Activated T-cell treated with anti-CD3 and anti-CD28 coated beads, Interleukin-2, amount 50 U/mL, for 72 hours (primary cell): ENCODE data around the gene VPS13D. TPM values are rescaled to one million over a fixed set of nuclear protein-coding genes. Genes with fewer than 3 reads are reported as not detected.

Source experiments
- ATAC-seq, 2 donors: fragments of 150-1000 bp; cut with Tn5 transposase; replicated peaks in 1 of 2; 2 replicates each; pipeline ENCODE4 v1.10.0; 2021; ENCODE audit warnings: moderate library complexity in 2 of 2, mild to moderate bottlenecking in 1 of 2
- DNase-seq, 2 donors: peaks; one replicate each; pipeline ENCODE4 v3.0.0; 2021 to 2022; ENCODE audit warnings: mixed read lengths in 1 of 2
- H3K27ac Mint-ChIP-seq: one replicate; pipeline ENCODE4 v1.8.0; 2022; ENCODE audit warnings: mild to moderate bottlenecking, moderate library complexity, mixed read lengths
- H3K27me3 Mint-ChIP-seq: one replicate; pipeline ENCODE4 v1.8.0; 2022; ENCODE audit warnings: low read depth, mixed read lengths
- H3K36me3 Mint-ChIP-seq, 2 donors: one replicate each; pipeline ENCODE4 v1.8.0; 2022; ENCODE audit warnings: mixed read lengths in 2 of 2, mild to moderate bottlenecking in 1 of 2; ENCODE audit not compliant: insufficient read depth in 2 of 2
- H3K4me1 Mint-ChIP-seq: one replicate; pipeline ENCODE4 v1.8.0; 2022; ENCODE audit warnings: low read depth, mixed read lengths
- H3K4me3 Mint-ChIP-seq, 2 donors: one replicate each; pipeline ENCODE4 v1.8.0; 2022; ENCODE audit warnings: mild to moderate bottlenecking in 2 of 2, mixed read lengths in 2 of 2, moderate library complexity in 2 of 2
- H3K9me3 Mint-ChIP-seq, 2 donors: one replicate each; pipeline ENCODE4 v1.8.0; 2022; ENCODE audit warnings: mixed read lengths in 2 of 2
- total RNA-seq, 2 donors: library from RNA; stranded (reverse); gene quantifications; one replicate each; pipeline ENCODE4 v1.2.3, GENCODE V29; 2022

Gene VPS13D
- total RNA-seq, 2 donors from 2014 or later = 36.0 to 40.5 TPM

GRCh38 chr1:12368646-12369045, 138.8 kb downstream of the VPS13D start:
- ATAC-seq = no peak
- no peaks in the 10 kb centered on the region for H3K27me3 Mint-ChIP-seq
- no peak overlapping the region for H3K4me3 Mint-ChIP-seq
- peaks cover 0 to 5% of the 10 kb centered on the region in 2 donors for H3K36me3 Mint-ChIP-seq
- no peaks in the 10 kb centered on the region for H3K9me3 Mint-ChIP-seq
- DNase-seq = no peak
- no peaks in the 10 kb centered on the region for H3K4me1 Mint-ChIP-seq
- H3K27ac Mint-ChIP-seq = no peak overlapping the region

GRCh38 chr1:12369258-12369657, 139.4 kb downstream of the VPS13D start:
- ATAC-seq (no peak), DNase-seq (no peak)
- Mint-ChIP-seq H3K4me3 (no peak overlapping the region), H3K27ac (no peak overlapping the region), H3K27me3 (no peaks in the 10 kb centered on the region), H3K9me3 (no peaks in the 10 kb centered on the region), H3K36me3 (peaks cover 2% of the 10 kb centered on the region in 2 donors), H3K4me1 (no peaks in the 10 kb centered on the region)

DNA sequence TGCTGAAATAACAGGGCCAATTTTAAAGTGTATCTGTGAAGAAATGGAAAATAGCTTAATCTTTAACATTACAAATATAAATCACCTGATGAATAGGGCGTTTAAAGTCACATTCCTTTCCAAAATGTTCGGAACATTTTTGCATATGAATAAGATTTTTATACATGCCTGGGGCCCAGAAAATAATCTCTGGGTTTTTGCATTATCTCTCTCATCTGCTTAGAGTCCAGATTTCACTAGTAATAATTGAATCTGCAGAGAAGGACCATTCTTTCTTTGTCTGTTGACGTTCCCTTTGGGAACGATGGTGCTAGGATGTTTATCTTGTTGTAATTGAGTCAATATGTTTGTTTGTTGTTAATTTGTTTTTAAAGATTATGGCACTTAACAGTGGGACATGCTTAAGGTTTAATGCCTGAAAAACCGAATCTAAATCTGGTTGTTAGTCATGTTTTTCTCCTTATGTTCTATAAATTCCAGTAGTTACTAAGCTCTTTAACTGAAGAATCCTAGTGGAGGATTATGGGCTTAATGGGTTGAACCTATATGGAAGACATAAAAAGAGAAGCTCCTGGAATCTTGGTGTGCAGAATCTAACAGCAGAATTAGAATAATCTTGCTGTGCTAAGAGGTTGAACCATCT, 140.6 kb downstream of the VPS13D start:
- no peak overlapping the region for H3K4me3 Mint-ChIP-seq
- ATAC-seq = no peak
- H3K9me3 Mint-ChIP-seq = no peaks in the 10 kb centered on the region
- no peak overlapping the region for H3K27ac Mint-ChIP-seq
- H3K27me3 Mint-ChIP-seq = no peaks in the 10 kb centered on the region
- H3K36me3 Mint-ChIP-seq = peaks cover 3% of the 10 kb centered on the region in 2 donors
- no peaks in the 10 kb centered on the region for H3K4me1 Mint-ChIP-seq
- DNase-seq = no peak

DNA sequence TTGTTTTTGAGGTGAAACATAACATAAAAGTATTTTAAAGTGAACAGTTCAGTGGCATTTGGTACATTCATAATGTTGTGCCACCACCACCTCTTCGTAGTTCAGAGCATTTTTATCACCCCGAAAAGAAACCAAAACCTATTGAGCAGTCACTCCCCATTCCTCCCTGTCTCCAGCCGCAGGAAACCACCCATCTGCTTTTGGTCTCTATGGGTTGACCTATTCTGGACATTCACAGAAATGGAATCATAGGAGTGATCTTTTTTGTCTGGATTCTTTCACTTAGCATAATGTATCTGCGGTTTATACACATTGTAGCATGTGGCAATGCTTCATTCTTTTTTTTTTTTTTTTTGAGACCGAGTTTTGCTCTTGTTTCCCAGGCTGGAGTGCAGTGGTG, 141.2 kb downstream of the VPS13D start:
- Mint-ChIP-seq H3K9me3 (no peaks in the 10 kb centered on the region), H3K4me1 (no peaks in the 10 kb centered on the region), H3K36me3 (peaks cover 3% of the 10 kb centered on the region in 2 donors), H3K27ac (no peak overlapping the region), H3K4me3 (no peak overlapping the region), H3K27me3 (no peaks in the 10 kb centered on the region)
- no peak for ATAC-seq
- DNase-seq = no peak

- no peak for DNase-seq
- Mint-ChIP-seq H3K4me1 (no peaks in the 10 kb centered on the region), H3K9me3 (no peaks in the 10 kb centered on the region), H3K36me3 (peaks cover 3 to 6% of the 10 kb centered on the region in 2 donors), H3K27me3 (no peaks in the 10 kb centered on the region), H3K4me3 (no peak overlapping the region), H3K27ac (no peak overlapping the region)
- peak; percentile 25 to 32 for ATAC-seq
Observed at GRCh38 chr1:12372180-12372579, 142.3 kb downstream of the VPS13D start.

DNA sequence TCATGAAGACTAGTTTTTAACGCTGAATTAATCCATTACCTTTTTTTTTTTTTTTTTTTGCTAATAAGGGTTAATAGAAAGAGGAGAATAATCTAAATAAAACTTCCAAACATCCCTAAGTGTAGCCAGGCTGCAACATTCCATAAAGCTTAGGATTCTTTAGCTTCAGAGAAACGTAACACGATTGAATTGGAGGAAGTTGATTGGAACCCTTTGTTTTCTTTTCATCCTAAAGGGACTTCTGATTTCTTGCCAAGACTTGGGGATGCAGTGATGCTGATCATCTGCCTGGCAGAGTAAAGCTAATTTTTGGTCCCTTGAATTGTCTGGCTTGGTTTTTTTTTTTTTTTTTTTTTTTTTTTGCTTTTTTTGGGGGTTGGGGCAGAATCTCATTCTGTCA, 142.9 kb downstream of the VPS13D start:
- no peaks in the 10 kb centered on the region for H3K27me3 Mint-ChIP-seq
- H3K9me3 Mint-ChIP-seq = no peaks in the 10 kb centered on the region
- H3K36me3 Mint-ChIP-seq = peaks cover 3 to 6% of the 10 kb centered on the region in 2 donors
- H3K4me1 Mint-ChIP-seq = no peaks in the 10 kb centered on the region
- ATAC-seq = no peak
- no peak overlapping the region for H3K27ac Mint-ChIP-seq
- H3K4me3 Mint-ChIP-seq = no peak overlapping the region
- no peak for DNase-seq

- ATAC-seq = no peak
- Mint-ChIP-seq H3K4me1 (no peaks in the 10 kb centered on the region), H3K27me3 (no peaks in the 10 kb centered on the region), H3K36me3 (peaks cover 3 to 6% of the 10 kb centered on the region in 2 donors), H3K9me3 (no peaks in the 10 kb centered on the region), H3K27ac (no peak overlapping the region), H3K4me3 (no peak overlapping the region)
- no peak for DNase-seq
Observed at GRCh38 chr1:12375133-12375829, 145.5 kb downstream of the VPS13D start.

DNA sequence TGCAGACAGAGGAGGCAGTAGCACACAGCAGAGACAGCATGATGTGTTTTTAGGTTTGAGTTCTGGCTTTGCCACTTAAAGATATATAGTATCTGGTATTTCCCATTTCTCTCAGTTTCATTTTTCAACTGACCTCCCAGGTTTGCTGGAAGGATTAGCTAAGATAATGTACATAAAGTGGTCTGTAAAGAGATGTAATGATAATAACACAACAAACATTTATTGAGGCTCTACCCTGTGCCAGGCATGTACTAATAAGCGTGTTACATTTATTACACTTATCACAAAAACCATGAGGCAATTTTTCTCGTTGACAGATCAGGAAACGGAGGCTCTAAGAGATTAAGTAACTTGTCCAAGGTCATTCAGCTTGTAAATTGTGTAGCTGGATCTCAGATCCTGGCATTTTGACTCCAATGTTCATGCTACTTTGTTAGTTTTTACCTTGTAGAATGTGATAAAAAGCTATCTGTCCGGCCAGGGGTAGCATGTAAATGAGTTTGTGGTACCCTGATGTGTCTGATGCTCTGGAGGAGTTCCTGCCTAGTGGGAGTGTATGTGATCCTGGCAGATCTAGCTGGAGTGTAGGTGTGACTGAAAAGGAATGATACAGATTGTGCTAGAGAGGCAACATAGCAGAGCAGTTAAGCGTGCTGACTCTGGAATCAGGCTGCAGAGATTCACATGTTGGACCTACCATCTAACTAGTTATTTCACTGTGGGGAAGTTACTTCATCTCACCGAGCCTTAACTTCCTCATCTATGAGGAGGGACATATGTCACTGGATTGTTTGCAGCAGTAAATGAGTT, 146.6 kb downstream of the VPS13D start:
- Mint-ChIP-seq H3K4me3 (no peak overlapping the region), H3K27ac (no peak overlapping the region), H3K9me3 (no peaks in the 10 kb centered on the region)

DNA sequence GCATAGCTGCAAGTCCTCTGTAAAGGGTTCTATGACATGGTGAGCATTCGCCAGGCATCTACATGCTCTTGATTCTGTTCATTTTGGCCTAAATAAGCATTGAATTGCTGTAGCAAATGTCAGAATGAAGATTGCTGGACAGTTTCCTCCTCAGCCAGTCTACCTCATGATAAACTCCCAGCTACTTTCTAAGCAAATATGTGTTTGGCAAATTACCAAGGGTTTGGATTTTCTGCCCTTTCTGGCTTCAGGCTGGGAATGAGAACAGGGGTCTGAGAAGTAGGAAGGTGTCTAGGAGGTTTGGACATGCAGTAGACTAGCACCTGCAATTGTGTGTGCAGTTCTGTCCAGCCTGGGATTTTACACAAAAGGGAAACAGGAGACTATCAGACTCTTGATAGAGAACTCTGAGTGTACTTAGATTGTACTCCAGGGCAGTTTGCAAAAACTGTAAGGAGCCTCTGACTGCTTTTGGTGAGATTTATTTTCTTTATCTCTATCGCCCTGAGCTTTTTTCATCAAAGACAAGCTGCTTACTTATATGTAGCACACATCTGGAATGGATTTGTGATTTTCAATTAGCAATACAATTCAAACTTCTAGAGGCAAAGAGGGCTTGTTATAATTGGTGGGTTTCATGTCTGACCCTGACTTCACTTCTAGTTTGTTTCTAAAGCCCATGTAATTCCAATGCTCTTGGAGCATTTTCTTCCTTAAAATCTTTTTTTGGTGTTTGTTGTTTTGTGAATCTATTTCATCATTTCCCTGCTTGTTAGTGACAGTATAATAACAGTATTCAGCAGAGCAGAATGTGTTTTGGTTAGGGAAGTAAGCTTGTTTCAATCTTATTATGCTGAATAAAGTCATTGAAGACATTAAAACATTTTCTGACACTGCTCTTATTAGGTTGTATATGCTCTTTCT, 150.8 kb downstream of the VPS13D start:
- H3K4me3 Mint-ChIP-seq = no peak overlapping the region
- no peak overlapping the region for H3K27ac Mint-ChIP-seq
- H3K4me1 Mint-ChIP-seq = peaks cover 28% of the 10 kb centered on the region

More for the DNA sequence above, 146.6 kb downstream of the VPS13D start:
- no peak for DNase-seq
- Mint-ChIP-seq H3K27me3 (no peaks in the 10 kb centered on the region), H3K36me3 (peaks cover 3 to 6% of the 10 kb centered on the region in 2 donors), H3K4me1 (no peaks in the 10 kb centered on the region)
- ATAC-seq = no peak

GRCh38 chr1:12383001-12383400, 153.2 kb downstream of the VPS13D start:
- no peak for DNase-seq
- Mint-ChIP-seq H3K4me1 (peaks cover 41% of the 10 kb centered on the region), H3K9me3 (peaks cover 10 to 12% of the 10 kb centered on the region in 2 donors), H3K36me3 (peaks cover 29 to 43% of the 10 kb centered on the region in 2 donors), H3K4me3 (peak overlapping the region in 1 of 2 donors; percentile 35), H3K27me3 (no peaks in the 10 kb centered on the region), H3K27ac (no peak overlapping the region)
- no peak for ATAC-seq

More for the DNA sequence above, 150.8 kb downstream of the VPS13D start:
- ATAC-seq (no peak), DNase-seq (no peak)
- Mint-ChIP-seq H3K27me3 (no peaks in the 10 kb centered on the region), H3K36me3 (peaks cover 15 to 19% of the 10 kb centered on the region in 2 donors), H3K9me3 (no peaks in the 10 kb centered on the region)

GRCh38 chr1:12383786-12384185, 154.0 kb downstream of the VPS13D start:
- peak overlapping the region; percentile 5 for H3K27ac Mint-ChIP-seq
- DNase-seq = no peak
- peaks cover 29 to 49% of the 10 kb centered on the region in 2 donors for H3K36me3 Mint-ChIP-seq
- no peak overlapping the region for H3K4me3 Mint-ChIP-seq
- H3K9me3 Mint-ChIP-seq = peaks cover 10 to 12% of the 10 kb centered on the region in 2 donors
- peaks cover 41% of the 10 kb centered on the region for H3K4me1 Mint-ChIP-seq
- no peak for ATAC-seq
- no peaks in the 10 kb centered on the region for H3K27me3 Mint-ChIP-seq

DNA sequence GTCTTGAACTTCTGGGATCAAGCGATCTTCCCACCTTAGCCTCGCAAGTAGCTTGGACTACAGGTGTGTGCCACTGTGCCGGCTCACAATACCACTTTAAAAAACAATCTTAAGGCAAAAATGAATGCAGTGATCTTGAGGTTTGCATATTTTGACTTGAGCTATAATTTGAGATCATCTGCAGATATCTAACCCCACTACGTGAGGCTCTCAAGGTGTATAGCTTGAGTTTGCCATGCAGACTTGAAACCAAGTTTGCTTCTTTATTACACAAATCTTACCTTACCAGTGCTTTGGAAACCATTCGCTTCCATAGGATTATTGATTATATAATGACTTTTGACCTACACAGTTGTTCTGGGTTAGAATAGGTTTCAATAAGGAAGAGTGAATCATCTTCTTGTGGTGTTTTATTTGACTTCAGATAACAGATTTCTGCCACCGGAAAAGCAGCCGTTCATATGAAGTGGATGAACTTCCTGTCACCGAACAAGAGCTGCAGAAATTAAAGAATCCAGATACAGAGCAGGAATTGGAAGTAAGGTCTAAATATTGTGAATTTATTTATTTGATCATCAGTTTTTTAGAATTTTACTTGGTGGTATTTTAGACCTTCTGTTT, 155.1 kb downstream of the VPS13D start:
- no peaks in the 10 kb centered on the region for H3K27me3 Mint-ChIP-seq
- H3K4me1 Mint-ChIP-seq = peaks cover 41% of the 10 kb centered on the region
- peak overlapping the region; percentile 43 to 74 for H3K4me3 Mint-ChIP-seq
- peaks cover 29 to 51% of the 10 kb centered on the region in 2 donors for H3K36me3 Mint-ChIP-seq
- DNase-seq = peak; percentile 8 to 12
- H3K9me3 Mint-ChIP-seq = peaks cover 10 to 12% of the 10 kb centered on the region in 2 donors
- peak; percentile 59 to 69 for ATAC-seq
- H3K27ac Mint-ChIP-seq = peak overlapping the region; percentile 44
